Uterus (tissue), 2 donors: ENCODE measurements around the gene TMEM213.

ENCODE experiments used
- CTCF ChIP-seq, 4 experiments: fragments of 200-600 bp in 2 of 4; fragments of 450-650 bp in 2 of 4; sonication (generic) in 2 of 4; IDR thresholded peaks; one replicate each; pipeline ENCODE4 v1.5.1; 2016 to 2019; ENCODE audit warnings: antibody characterized with exemption in 4 of 4, mild to moderate bottlenecking in 2 of 4, moderate library complexity in 1 of 4
- POLR2A ChIP-seq, 2 donors: fragments of 450-650 bp; IDR thresholded peaks; one replicate each; pipeline ENCODE4 v1.6.1; 2016; ENCODE audit warnings: antibody characterized with exemption in 2 of 2, mild to moderate bottlenecking in 1 of 2, moderate library complexity in 1 of 2

DNA sequence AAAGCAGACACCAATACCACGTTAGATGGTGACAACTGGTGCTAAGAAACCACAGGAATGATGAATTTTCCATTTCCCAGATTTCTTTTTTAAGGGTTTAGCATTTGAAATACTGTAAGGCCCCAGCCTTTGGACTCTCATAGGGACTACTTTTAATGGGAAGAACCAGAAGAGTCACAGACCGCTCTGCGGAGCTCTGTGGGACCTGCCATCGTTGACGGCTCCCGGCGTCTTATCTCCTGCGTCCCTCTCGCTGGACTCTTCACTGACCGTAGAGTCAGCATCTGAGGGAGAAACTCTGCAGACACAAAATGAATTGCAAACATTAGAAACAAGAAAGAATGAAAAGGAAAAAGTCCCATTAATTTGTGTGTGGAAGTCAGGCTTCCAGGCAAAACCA lies 81.6 kb downstream of the TMEM213 start:
- TF ChIP-seq CTCF (IDR thresholded peaks at IDR 0.05) (no peak), POLR2A (IDR thresholded peaks at IDR 0.05) (no peak)
